ENCODE data around the gene NLRC5.
"Not testable (repeated sequence)": the region's sequence is repeated elsewhere in the genome, so short reads cannot be mapped to it uniquely, and the experiment has no call there.

The NLRC5 gene

DNA sequence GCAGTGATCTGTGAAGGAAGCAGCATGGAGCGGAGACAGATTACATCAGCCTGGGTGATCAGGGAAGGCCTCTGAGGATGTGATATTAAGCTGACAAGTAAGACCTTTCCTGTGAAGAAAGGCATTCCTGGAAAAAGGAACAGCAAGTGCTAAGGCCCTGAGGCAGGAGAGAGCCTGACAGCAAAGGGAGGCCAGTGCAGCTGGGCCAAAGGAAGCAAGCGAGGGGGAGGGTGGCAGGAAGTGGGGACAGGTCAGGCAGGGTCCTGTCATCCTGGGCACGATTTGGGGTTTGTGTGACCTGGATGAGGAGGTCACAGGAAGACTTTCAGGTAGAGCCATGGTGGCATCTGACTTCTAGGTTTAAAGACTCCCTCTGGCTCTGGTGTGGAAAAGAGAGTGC lies 115.3 kb downstream of the NLRC5 start:
- DNase-seq (ENCODE audit: low read depth) = no peak

DNA sequence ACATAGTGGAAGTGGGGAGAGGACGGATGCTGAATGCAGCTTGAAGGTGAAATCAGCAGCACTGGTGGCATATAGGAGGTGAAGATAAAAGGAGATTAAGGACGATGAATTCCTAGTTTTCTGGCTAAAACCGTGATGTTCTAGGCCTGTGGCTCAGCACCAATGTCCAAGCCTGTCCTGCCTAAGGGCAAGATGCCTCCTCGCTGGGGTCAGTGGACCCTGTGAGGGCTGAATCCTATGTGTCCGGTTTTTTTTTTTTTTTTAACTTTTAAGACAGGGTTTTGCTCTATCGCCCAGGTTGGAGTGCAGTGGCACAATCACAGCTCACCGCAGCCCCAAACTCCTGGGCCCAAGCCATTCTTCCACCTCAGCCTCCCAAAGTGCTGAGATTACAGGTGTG lies 115.8 kb downstream of the NLRC5 start:
- DNase-seq (ENCODE audit: low read depth) = no peak

DNA sequence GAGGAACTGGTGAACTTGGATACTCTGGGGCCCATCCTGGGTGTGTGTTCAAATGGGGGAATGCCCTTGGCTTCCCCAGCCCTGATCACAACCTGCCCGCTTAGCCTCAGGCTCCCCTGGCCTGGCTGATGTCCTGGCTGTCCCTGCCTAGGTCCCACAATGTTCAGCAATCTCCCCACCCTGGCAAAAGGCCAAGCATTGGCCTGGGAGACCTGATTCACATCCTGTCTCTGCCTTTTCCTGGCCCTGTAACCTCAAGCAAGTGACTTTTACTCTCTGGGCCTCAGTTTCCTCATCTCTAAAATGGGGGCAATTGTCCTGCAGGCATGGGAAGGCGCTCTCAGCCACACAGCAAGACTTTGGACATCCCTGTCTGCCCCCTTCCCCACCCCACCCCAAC lies 117.4 kb downstream of the NLRC5 start:
- DNase-seq (ENCODE audit: low read depth) = no peak

DNA sequence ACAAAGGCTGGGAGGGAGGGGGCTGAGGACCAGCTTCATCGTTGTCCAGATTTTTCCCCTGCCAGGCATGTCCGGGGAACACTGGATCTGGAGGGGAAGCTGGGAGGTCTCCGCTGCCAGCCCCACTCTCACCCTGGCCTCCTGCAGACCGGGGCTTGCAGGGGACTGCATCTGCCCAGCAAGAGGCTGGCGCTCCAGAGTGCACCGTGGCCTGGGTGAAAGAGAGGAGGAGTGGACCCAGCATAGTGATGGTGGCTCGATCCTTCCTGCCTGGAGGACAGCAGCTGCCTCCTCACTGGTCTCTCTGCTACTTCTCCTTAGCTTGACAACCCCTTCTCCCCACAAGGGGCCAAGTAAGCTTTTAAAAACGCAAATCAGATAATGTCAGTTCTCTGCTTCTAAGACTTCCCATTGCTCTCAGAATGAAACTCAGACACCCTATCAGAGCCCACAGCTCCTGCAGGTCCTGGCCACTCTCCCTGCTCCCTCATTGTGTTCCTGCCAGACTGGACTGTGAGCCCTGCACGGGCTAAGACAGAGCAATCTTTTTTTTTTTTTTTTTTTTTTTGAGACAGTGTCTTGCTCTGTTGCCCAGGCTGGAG lies 118.1 kb downstream of the NLRC5 start:
- no peak for DNase-seq (ENCODE audit: low read depth)

DNA sequence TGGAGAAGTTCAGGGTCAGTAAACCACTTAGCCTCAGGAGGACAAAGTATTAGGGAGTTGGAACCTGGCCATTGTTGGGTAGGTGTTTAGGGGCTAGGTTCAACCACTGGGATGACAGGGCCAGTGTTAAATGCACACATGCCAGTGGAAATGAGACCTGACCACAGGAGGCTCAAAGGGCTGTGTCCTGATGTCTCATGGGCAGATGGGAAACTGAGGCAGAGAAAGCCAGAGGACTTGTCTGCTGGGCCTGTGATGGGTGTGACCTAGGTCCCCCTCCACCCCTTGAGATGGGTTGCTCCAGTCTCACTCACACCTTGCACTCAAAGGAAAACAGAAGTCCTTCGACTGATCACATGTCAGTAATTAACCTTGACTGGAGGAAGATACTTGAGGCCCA lies 119.1 kb downstream of the NLRC5 start:
- DNase-seq (ENCODE audit: low read depth) = no peak

DNA sequence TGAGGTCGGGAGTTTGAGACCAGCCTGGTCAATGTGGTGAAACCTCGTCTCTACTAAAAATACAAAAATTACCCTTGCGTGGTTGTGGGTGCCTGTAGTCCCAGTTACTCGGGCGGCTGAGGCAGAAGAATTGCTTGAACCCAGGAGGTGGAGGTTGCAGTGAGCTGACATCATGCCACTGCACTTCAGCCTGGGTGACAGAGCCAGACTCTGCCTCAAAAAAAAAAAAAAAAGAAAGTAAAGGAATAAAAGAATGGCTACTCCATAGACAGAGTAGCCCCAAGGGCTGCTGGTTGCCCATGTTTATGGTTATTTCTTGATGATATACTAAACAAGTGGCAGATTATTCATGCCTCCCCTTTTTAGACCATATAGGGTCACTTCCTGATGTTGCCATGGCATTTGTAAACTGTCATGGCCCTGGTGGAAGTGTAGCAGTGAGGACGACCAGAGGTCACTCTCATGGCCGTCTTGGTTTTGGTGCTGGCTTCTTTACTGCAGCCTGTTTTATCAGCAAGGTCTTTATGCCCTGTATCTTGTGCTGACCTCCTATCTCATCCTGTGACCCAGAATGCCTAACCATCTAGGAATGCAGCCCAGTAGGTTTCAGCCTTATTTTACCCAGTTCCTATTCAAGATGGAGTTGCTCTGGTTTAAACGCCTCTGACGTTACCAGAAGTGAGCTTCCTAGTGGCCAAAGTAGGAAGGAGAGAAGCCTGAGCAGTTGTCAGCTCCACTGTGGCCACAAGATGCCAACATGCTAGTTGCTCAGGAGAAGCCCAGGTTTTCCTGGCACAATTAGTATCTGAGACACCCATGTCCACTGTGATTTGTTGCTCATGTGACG lies 120.1 kb downstream of the NLRC5 start:
- DNase-seq (ENCODE audit: low read depth) = not testable (repeated sequence)

DNA sequence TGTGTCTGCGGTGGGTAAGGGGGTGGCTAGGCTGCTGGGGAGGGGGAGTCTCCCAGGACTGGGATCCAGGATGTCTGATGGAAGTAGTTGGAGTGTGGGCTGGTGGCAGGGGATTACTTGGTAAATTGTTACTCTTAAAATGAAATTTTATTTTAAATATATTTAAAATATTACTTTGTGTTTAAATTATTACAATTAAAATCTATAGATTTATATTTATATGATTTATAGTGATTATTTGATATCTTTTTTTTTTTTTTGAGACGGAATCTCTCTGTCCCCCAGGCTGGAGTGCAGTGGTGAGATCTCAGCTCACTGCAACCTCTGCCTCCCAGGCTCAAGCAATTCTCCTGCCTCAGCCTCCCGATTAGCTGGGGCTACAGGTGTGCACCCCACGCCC lies 121.6 kb downstream of the NLRC5 start:
- DNase-seq (ENCODE audit: low read depth) = no peak

DNA sequence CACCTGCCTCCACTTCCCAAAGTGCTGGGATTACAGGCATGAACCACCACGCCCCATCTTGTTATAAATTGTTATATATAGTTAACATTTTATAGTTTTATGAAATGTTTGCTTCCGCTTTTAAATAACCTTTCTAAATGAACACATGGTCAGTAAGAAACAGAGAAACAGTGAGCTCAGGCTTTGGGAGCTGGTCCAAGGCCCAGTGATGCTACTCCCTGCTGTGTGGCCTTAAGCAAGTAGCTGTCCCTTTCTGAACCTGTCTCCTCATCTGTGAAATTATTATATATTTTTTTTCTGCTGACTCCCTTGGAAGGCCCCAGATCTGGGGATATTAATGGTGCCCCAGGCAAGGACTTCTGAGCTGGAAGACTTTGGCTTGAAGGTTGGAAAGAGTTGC lies 122.1 kb downstream of the NLRC5 start:
- no peak for DNase-seq (ENCODE audit: low read depth)

DNA sequence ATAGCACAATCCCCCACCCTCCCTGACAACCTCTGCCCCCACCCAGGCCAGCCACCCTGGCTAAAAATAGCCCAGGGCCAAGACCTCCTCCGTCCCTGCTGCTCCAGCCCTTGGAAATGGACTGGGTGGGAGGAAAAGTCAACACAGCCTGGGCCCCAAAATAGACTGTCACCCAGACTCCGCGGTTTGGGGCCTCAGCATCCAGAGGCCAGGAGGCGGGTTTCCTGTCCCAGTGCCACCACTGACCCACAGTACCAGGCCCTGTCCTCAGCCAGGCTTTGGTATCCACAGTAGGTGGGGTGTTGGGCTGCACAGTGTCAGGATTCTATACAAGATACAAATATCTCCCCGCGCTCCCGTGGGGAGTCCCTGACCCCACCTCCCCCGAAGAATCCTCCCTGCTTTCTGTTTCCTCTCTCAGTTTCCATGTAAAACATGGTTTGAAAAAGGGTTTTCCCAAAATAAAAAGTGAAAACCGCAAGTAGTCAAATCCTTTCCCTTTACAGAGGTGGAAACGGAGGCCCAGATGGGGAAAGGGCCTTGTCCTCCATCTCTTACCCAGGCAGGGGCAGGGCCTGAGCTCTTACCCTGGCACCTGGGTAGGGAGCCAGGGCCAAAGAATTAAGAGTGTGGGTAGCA lies 123.2 kb downstream of the NLRC5 start:
- no peak for DNase-seq (ENCODE audit: low read depth)

DNA sequence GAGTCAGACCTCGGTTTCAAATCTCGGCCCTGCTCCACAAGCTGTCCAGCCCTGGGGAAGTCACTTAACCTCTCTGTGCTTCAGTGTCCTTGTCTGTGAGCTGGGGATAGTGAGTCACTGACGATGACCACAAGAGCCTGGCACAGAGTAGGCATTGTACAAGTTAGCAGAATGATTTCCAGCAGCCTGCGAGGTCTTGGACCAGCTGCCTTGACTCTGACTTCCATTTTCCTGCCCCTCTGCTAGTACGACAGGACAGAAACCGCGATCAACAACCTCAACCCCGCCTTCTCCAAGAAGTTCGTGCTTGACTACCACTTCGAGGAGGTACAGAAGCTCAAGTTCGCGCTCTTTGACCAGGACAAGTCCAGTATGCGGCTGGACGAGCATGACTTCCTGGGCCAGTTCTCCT lies 123.7 kb downstream of the NLRC5 start:
- DNase-seq (ENCODE audit: low read depth) = peak; percentile 54

DNA sequence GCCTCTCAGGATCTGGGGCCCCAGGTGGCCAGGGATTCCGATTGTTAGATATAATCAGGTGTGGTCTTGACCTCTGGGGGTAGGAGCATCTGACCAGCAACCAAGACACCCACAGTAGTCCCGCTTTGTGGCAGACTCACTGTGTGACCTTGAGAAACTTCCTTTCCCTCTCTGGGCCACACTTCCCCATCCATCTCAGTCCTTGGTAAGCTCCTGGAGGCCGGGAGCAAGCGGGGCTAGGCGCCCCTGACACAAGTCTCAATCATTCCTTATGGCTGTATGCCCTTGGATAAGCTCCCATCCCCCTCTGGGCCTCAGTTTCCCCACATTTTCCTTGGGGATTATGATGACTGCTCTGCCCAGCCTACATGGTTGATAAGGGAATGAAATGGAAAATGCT lies 124.3 kb downstream of the NLRC5 start:
- DNase-seq (ENCODE audit: low read depth) = no peak

DNA sequence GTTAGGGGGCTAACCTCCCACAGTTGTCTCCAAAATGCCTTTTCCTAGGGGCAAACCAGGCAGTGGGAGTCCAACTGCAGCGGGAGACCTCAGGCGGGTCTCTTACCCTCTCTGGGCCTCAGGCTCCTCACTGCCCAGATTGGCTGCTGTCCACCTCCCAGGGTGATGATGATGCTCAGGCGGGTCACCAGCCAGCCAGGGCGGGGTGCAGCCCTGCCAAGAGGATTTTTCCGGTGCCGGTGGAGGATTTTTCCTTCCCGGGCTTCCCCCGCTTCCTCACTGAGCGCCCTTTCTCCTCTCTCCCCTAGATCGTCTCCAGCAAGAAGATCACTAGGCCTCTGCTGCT lies 125.8 kb downstream of the NLRC5 start:
- no peak for DNase-seq (ENCODE audit: low read depth)

DNA sequence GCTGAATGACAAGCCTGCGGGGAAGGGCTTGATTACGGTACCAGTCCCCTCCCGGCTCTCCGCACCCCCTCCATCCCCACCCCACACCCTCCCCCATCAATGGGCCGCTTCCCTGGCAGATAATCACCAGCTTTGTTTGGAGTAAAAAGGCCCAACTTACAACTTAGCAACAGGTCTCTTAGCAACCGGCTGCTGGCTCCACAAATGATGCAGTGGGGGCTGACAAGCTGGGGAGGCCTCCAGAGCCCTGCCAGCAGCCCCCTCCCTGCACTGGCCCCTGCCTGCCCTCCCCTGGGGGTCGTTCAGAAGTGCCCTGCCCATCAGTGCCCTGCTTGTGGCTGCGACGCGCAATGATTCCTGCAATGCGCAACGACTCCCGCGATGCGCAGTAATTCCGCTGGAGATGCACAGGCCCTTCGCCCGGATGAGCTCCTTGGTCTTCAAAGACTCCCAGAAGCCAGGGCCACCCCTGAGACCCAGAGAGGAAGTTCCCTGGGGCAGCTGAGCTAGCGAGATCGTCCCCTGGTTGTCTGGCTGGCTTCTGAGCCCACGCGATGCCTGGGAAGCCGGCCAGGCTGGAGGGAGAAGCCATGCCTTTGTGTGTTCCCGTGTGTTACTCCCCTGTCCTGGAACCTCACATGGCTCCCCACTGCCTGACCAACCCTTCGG lies 126.3 kb downstream of the NLRC5 start:
- peak; percentile 18 for DNase-seq (ENCODE audit: low read depth)

DNA sequence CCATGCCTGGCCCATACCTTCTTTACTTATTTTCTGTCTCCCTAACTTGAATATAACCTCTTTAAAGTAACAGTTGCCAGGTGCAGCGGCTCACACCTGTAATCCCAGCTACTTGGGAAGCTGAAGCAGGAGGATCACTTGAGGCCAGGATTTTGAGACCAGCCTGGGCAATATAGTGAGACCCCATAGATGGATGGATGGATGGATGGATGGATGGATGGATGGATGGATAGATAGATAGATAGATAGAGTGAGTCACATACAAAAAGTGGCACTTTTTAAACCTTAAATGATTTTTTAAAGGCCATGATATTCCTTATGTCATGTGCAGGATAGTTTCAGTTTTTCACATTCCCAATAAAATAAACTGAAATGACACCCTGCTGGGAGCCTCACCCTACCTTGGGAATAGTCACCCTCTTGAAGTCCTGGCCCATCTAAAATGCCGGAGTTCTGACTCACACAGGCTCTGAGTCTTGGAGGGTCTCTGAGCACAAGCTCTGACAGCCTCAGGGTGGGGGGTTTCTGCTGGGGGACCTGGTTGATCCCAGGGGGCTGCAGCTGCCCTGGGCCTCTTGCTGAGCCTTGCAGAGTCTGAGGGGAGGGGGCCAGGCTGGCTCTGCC lies 129.2 kb downstream of the NLRC5 start:
- no peak for DNase-seq (ENCODE audit: low read depth)

DNA sequence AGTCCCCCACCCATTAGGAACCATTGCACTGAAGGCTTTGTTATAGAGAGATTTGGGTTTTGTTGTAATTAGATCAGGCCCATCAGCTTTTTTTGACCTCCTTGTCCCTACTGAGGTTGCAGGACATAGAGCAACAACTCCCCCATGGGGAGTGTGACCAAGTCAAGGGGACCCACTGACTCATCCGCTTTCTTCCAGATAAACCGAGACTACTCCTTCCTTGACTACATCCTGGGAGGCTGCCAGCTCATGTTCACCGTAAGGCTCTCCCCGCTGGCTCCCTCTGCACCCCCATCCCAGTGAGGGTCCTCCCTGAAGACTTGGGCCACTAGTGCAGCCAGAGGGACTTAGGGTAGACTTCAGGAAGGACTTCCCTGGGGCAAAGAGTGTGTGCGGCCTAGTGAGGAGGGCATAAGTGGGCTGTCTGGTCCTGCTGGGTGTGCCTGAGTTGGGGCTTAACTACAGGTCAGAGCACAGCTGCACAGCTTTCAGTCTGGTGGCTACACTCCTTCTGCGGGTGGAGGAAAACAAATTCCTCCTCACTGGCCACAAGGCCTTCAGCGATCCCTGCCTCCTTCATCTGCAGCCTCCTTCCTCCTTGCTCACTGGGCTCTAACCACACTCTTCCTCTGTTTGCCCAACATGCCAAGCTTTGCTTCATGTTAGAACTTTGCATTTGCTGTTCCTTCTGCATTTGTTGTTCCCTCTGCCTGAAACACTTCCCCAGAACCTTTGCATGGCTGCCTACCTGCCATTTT lies 134.0 kb downstream of the NLRC5 start:
- no peak for DNase-seq (ENCODE audit: low read depth)

DNA sequence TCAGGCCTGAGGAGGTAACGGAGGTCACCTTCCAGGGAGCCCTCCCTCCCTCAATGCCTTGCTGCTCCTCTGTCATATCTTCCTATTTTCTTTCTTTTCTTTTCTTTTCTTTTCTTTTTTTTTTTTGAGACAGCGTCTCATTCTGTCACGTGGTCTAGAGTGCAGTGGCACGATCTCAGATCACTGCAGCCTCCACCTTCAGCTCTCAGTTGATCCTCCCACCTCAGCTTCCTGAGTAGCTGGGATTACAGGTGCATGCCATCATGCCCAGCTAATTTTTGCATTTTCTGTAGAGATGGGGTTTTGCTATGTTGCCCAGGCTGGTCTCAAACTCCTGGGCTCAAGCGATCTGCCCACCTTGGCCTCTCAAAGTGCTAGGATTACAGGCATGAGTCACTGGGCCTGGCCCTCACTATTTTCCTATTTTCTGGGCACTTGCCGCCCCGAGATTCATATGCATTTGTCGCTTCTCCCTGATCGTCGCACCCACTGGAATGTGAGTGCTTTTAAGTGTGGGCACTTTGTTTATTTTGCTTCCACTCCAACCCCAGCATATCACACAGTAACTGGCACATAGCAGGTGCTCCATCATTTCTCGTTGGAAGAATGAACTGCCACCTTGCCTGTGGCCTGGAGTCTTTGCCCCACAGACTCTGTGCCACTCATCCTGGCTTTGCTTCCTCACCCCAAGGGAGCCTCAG lies 134.8 kb downstream of the NLRC5 start:
- DNase-seq (ENCODE audit: low read depth) = no peak

DNA sequence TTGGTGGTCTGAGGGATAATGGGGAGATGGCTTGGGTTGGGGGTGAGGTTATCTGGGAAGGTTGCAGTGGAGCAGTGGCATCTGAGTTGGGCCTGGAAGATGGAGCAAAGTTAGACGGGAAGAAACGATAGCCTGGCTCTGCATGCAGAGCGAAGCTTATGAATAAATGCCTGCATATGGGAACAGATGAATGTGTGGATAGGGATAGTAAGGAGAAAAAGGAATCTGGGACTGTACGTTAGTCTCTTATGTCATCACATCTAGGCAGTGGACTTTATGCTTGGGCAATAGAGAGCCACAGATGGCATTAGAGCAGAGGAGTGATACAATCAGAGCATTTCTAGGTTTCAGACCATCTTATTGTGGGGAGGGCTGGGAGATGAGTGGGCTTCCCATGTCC lies 136.0 kb downstream of the NLRC5 start:
- no peak for DNase-seq (ENCODE audit: low read depth)

DNA sequence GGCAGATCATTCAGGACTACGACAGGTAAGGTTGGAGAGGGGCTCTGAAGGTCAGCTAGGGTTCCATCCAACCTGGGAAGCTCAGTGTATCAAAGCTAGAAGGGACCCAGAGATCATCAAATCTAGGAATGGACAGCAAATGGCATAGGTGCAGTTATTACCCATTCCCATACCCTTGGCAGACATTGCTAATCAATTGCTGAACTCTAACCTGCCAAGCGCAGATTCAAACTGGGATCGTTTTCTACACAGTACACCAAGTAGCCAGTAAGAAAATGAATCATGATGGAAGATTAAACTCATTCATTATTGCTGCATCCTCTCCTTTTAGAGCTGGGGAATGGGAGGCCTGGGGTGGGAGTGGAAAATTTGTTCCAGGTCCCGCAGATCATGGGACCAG lies 136.6 kb downstream of the NLRC5 start:
- DNase-seq (ENCODE audit: low read depth) = no peak

DNA sequence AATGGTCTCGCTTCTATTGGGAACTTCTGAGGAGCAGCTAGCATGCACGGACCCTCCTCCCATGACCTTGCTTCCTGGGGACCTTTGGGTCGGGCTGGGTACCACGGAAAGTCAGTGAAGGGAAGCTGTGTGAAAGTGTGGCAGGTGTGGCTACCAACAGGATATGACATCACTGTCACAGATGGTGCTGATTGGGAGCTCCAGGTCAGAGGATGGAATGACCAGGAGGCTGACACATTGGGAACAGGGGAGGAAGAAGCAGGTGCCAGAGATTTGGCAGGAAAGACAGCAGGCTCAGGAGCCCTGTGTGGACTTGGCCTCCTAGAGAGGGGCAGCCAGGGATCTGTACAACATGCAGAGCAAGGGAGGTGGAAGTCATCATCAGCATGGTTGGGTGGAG lies 137.1 kb downstream of the NLRC5 start:
- DNase-seq (ENCODE audit: low read depth) = no peak

DNA sequence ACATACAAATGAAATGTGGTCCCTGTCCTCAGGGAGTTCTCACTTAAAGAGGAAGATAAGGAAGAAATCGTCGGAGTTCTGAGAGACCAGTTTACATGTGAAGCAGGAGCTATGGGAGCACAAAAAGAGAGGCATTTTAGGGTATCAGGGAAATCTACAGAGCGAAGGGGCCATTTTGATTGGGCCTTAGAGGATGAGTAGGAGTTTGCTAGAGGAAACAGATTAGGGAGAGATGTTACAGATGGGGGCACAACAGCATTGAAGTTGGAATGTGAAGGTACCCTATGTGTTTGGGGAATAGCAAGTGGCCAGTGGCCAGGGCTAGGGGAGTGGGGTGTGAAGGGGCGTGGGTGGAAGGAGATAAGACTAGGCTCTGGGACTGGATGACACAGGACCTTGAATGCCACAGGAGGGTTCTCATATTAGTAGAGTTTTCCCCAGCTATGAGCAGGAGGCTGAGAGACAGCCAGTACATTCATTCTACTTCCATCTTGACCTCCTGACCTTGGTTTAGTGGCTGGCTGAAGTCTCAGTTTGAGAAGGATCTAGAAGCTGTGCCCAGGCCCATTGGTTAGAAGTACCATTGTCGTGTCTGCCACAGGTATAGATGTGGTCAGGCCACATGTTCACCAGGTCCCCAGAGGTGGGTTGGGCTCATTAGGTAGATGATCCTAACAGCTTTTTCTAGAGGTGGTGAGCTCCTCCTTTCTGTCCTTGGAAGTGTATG lies 137.8 kb downstream of the NLRC5 start:
- DNase-seq (ENCODE audit: low read depth) = no peak
